GM12878 (cell line): ENCODE data around the gene KDM4C. TPM values are rescaled to one million over a fixed set of nuclear protein-coding genes. Genes with fewer than 3 reads are reported as not detected.

Source experiments
- FOS ChIP-seq: IDR thresholded peaks from 3 replicates; pipeline ENCODE4 v1.6.1; 2011; ENCODE audit warnings: borderline replicate concordance; ENCODE audit not compliant: insufficient read length; ENCODE audit errors: extremely low read depth
- LARP7 ChIP-seq: fragments of 450-650 bp; IDR thresholded peaks from 2 replicates; pipeline ENCODE4 v1.6.1; 2017; ENCODE audit warnings: mild to moderate bottlenecking
- NR2C1 ChIP-seq: fragments of 450-650 bp; IDR thresholded peaks from 2 replicates; pipeline ENCODE4 v1.6.1; 2017; ENCODE audit warnings: antibody characterized with exemption, mild to moderate bottlenecking, moderate library complexity
- NRF1 ChIP-seq: conservative IDR thresholded peaks from 2 replicates; pipeline ENCODE4 v1.6.1; 2011; ENCODE audit warnings: mild to moderate bottlenecking, low read depth, low read length, improper control_type of control experiment
- RCOR1 ChIP-seq: conservative IDR thresholded peaks from 2 replicates; pipeline ENCODE4 v1.6.1; 2012; ENCODE audit warnings: low read depth, low read length, improper control_type of control experiment
- SKIL ChIP-seq: fragments of 450-650 bp; IDR thresholded peaks from 2 replicates; pipeline ENCODE4 v1.6.1; 2017; ENCODE audit warnings: mild to moderate bottlenecking, low read depth, inconsistent platforms; ENCODE audit not compliant: poor library complexity, severe bottlenecking
- polyA plus RNA-seq, 11 experiments: library from polyadenylated mRNA; depleted of rRNA in 4 of 11; unstranded in 6 of 11; stranded (reverse) in 5 of 11; fragments of >200 nt; fragmentation: Nextera tagmentation in 4 of 11; fragmentation: Illumina TruSeq in 1 of 11; extraction: Ambion mirVana in 4 of 11; extraction: Trizol in 1 of 11; gene quantifications; 1 replicate in 1 of 11; 2 replicates in 10 of 11; pipeline versions ENCODE4 v1.2.1 to v1.2.3, GENCODE V29; 2011 to 2016; ENCODE audit warnings: inconsistent platforms in 2 of 11, missing spikeins in 2 of 11, low read depth in 1 of 11
- total RNA-seq, 4 experiments: library from RNA; depleted of rRNA in 3 of 4; stranded (reverse); fragments of >200 nt in 3 of 4; fragmentation: Illumina TruSeq in 1 of 4; extraction: Trizol in 1 of 4; gene quantifications; 2 replicates each; pipeline versions ENCODE4 v1.2.1 to v1.2.3, GENCODE V29; 2013 to 2021
- TF ChIP-seq, protein P1 (sequence below): IDR thresholded peaks from 2 replicates; pipeline ENCODE4 v1.6.1; 2011; ENCODE audit warnings: low read depth, mild to moderate bottlenecking, low read length, moderate library complexity, borderline replicate concordance; ENCODE audit errors: extremely low read depth
- TF ChIP-seq, protein P2 (sequence below): fragments of 450-650 bp; IDR thresholded peaks from 2 replicates; pipeline ENCODE4 v1.6.1; 2017; ENCODE audit warnings: antibody characterized with exemption, mild to moderate bottlenecking, moderate library complexity

The KDM4C gene
- total and polyA plus RNA-seq, 10 of the 15 experiments (the other 5 are each of a cell fraction or from before 2014, with no cell fraction given): 6.8 to 41.2 (median 20.1) TPM

GRCh38 chr9:6921315-6921714 is 163.5 kb downstream of the KDM4C start (continued):
- TF ChIP-seq, protein P1, sequence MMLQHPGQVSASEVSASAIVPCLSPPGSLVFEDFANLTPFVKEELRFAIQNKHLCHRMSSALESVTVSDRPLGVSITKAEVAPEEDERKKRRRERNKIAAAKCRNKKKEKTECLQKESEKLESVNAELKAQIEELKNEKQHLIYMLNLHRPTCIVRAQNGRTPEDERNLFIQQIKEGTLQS: no peak
- TF ChIP-seq NR2C1 (no peak), RCOR1 (no peak), SKIL (no peak), LARP7 (no peak), NRF1 (no peak), FOS (no peak)
- TF ChIP-seq, protein P2, sequence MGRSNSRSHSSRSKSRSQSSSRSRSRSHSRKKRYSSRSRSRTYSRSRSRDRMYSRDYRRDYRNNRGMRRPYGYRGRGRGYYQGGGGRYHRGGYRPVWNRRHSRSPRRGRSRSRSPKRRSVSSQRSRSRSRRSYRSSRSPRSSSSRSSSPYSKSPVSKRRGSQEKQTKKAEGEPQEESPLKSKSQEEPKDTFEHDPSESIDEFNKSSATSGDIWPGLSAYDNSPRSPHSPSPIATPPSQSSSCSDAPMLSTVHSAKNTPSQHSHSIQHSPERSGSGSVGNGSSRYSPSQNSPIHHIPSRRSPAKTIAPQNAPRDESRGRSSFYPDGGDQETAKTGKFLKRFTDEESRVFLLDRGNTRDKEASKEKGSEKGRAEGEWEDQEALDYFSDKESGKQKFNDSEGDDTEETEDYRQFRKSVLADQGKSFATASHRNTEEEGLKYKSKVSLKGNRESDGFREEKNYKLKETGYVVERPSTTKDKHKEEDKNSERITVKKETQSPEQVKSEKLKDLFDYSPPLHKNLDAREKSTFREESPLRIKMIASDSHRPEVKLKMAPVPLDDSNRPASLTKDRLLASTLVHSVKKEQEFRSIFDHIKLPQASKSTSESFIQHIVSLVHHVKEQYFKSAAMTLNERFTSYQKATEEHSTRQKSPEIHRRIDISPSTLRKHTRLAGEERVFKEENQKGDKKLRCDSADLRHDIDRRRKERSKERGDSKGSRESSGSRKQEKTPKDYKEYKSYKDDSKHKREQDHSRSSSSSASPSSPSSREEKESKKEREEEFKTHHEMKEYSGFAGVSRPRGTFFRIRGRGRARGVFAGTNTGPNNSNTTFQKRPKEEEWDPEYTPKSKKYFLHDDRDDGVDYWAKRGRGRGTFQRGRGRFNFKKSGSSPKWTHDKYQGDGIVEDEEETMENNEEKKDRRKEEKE: no peak
- TF ChIP-seq, all 136 proteins: peak for 0
